Duodenal mucosa (tissue), 2 donors: ENCODE measurements around the gene GNPNAT1.

Source experiments
- H3K27ac ChIP-seq: one replicate; pipeline ENCODE4 v1.7.0; 2013; ENCODE audit warnings: low read depth, low read length
- H3K27me3 ChIP-seq, 2 donors: one replicate each; pipeline ENCODE4 v1.7.0; 2013; ENCODE audit warnings: low read length in 2 of 2, control low read depth in 1 of 2; ENCODE audit not compliant: insufficient read depth in 2 of 2, control insufficient read depth in 1 of 2
- H3K36me3 ChIP-seq, 2 donors: one replicate each; pipeline ENCODE4 v1.7.0; 2013; ENCODE audit warnings: low read length in 2 of 2, control low read depth in 1 of 2; ENCODE audit not compliant: insufficient read depth in 2 of 2, control insufficient read depth in 1 of 2
- H3K4me1 ChIP-seq, 2 donors: one replicate each; pipeline ENCODE4 v1.7.0; 2013; ENCODE audit warnings: low read length in 2 of 2, control low read depth in 1 of 2; ENCODE audit not compliant: insufficient read depth in 2 of 2, control insufficient read depth in 1 of 2
- H3K4me3 ChIP-seq, 2 donors: one replicate each; pipeline ENCODE4 v1.7.0; 2013; ENCODE audit warnings: low read length in 2 of 2, low read depth in 1 of 2
- H3K9ac ChIP-seq, 2 donors: one replicate each; pipeline ENCODE4 v1.7.0; 2013; ENCODE audit warnings: low read length in 2 of 2, low read depth in 1 of 2
- H3K9me3 ChIP-seq, 2 donors: one replicate each; pipeline ENCODE4 v1.7.0; 2013; ENCODE audit warnings: low read length in 2 of 2, control low read depth in 1 of 2; ENCODE audit not compliant: control insufficient read depth in 1 of 2

Gene GNPNAT1

GRCh38 chr14:52824462-52824861 is 33.1 kb upstream of the GNPNAT1 start:
- peaks cover 0 to 4% of the 10 kb centered on the region in 2 donors for H3K4me1 ChIP-seq
- H3K4me3 ChIP-seq: no peak overlapping the region
- no peaks in the 10 kb centered on the region for H3K9me3 ChIP-seq
- no peaks in the 10 kb centered on the region for H3K36me3 ChIP-seq
- H3K27ac ChIP-seq: no peak overlapping the region
- no peaks in the 10 kb centered on the region for H3K27me3 ChIP-seq
- no peak overlapping the region for H3K9ac ChIP-seq

- H3K9ac ChIP-seq: no peak overlapping the region
- H3K4me3 ChIP-seq: no peak overlapping the region
- no peak overlapping the region for H3K27ac ChIP-seq
These were observed 30.4 kb upstream of the GNPNAT1 start for GRCh38 chr14:52821805-52822250.

GRCh38 chr14:52808101-52808500 is 16.7 kb upstream of the GNPNAT1 start:
- no peaks in the 10 kb centered on the region for H3K9me3 ChIP-seq
- no peaks in the 10 kb centered on the region for H3K36me3 ChIP-seq
- H3K9ac ChIP-seq: no peak overlapping the region
- H3K4me1 ChIP-seq: no peaks in the 10 kb centered on the region
- no peak overlapping the region for H3K4me3 ChIP-seq
- H3K27ac ChIP-seq: no peak overlapping the region
- no peaks in the 10 kb centered on the region for H3K27me3 ChIP-seq

More at GRCh38 chr14:52821805-52822250, 30.4 kb upstream of the GNPNAT1 start:
- Histone ChIP-seq H3K9me3 (no peaks in the 10 kb centered on the region), H3K4me1 (peaks cover 0 to 4% of the 10 kb centered on the region in 2 donors), H3K27me3 (no peaks in the 10 kb centered on the region), H3K36me3 (no peaks in the 10 kb centered on the region)

- no peaks in the 10 kb centered on the region for H3K4me1 ChIP-seq
- H3K4me3 ChIP-seq: no peak overlapping the region
- no peak overlapping the region for H3K27ac ChIP-seq
- H3K9ac ChIP-seq: no peak overlapping the region
- H3K36me3 ChIP-seq: no peaks in the 10 kb centered on the region
- H3K27me3 ChIP-seq: no peaks in the 10 kb centered on the region
- H3K9me3 ChIP-seq: no peaks in the 10 kb centered on the region
These were observed 14.7 kb upstream of the GNPNAT1 start for GRCh38 chr14:52806115-52806514.

- Histone ChIP-seq H3K36me3 (no peaks in the 10 kb centered on the region), H3K4me1 (no peaks in the 10 kb centered on the region), H3K27ac (no peak overlapping the region), H3K9me3 (no peaks in the 10 kb centered on the region), H3K9ac (no peak overlapping the region), H3K27me3 (no peaks in the 10 kb centered on the region), H3K4me3 (no peak overlapping the region)
These were observed 11.2 kb upstream of the GNPNAT1 start for GRCh38 chr14:52802597-52802996.

GRCh38 chr14:52801014-52801712 is 9.8 kb upstream of the GNPNAT1 start:
- Histone ChIP-seq H3K4me1 (no peaks in the 10 kb centered on the region), H3K4me3 (no peak overlapping the region), H3K36me3 (no peaks in the 10 kb centered on the region), H3K9ac (no peak overlapping the region), H3K27me3 (no peaks in the 10 kb centered on the region), H3K9me3 (no peaks in the 10 kb centered on the region), H3K27ac (no peak overlapping the region)

GRCh38 chr14:52798826-52799225 is 7.4 kb upstream of the GNPNAT1 start:
- Histone ChIP-seq H3K4me1 (no peaks in the 10 kb centered on the region), H3K9ac (no peak overlapping the region), H3K27ac (no peak overlapping the region), H3K9me3 (no peaks in the 10 kb centered on the region), H3K4me3 (no peak overlapping the region), H3K27me3 (no peaks in the 10 kb centered on the region), H3K36me3 (no peaks in the 10 kb centered on the region)

- no peak overlapping the region for H3K9ac ChIP-seq
- no peak overlapping the region for H3K27ac ChIP-seq
- no peaks in the 10 kb centered on the region for H3K9me3 ChIP-seq
- no peaks in the 10 kb centered on the region for H3K27me3 ChIP-seq
- no peak overlapping the region for H3K4me3 ChIP-seq
- H3K4me1 ChIP-seq: no peaks in the 10 kb centered on the region
- no peaks in the 10 kb centered on the region for H3K36me3 ChIP-seq
These were observed 6.2 kb upstream of the GNPNAT1 start for GRCh38 chr14:52797653-52798052.

GRCh38 chr14:52793061-52793460 is 1.7 kb upstream of the GNPNAT1 start:
- Histone ChIP-seq H3K4me1 (peaks cover 9 to 17% of the 10 kb centered on the region in 2 donors), H3K36me3 (no peaks in the 10 kb centered on the region), H3K27me3 (no peaks in the 10 kb centered on the region), H3K9me3 (no peaks in the 10 kb centered on the region), H3K9ac (no peak overlapping the region), H3K27ac (no peak overlapping the region), H3K4me3 (no peak overlapping the region)

GRCh38 chr14:52792097-52792415 is 649 bp upstream of the GNPNAT1 start:
- Histone ChIP-seq H3K9ac (peak overlapping the region; percentile 58 to 71), H3K4me1 (peaks cover 9 to 17% of the 10 kb centered on the region in 2 donors), H3K27ac (peak overlapping the region; percentile 82), H3K36me3 (no peaks in the 10 kb centered on the region), H3K9me3 (no peaks in the 10 kb centered on the region), H3K4me3 (peak overlapping the region; percentile 61 to 75), H3K27me3 (no peaks in the 10 kb centered on the region)
